Smooth muscle cell (in vitro differentiated cells): ENCODE data around the gene DOCK9. TPM values are rescaled to one million over a fixed set of nuclear protein-coding genes. Genes with fewer than 3 reads are reported as not detected.

Experiments
- DNase-seq: peaks from one replicate; lab custom pipeline; 2025; ENCODE audit not compliant: unreplicated experiment; lab: John Stamatoyannopoulos, UW
- H2AFZ ChIP-seq: fragments of 200-600 bp; sonication (generic); 2 replicates; pipeline ENCODE4 v1.6.0; 2016; ENCODE audit warnings: antibody characterized with exemption, low read depth, mild to moderate bottlenecking
- H3F3A ChIP-seq: fragments of 200-600 bp; sonication (generic); 2 replicates; pipeline ENCODE4 v1.6.0; 2017; ENCODE audit warnings: antibody characterized with exemption, low read depth
- H3K27ac ChIP-seq: fragments of 200-600 bp; sonication (generic); 2 replicates; pipeline ENCODE4 v1.5.1; 2016; ENCODE audit warnings: low read depth, mild to moderate bottlenecking
- H3K27me3 ChIP-seq: fragments of 200-600 bp; sonication (generic); 2 replicates; pipeline ENCODE4 v1.6.1; 2016; ENCODE audit warnings: low read depth, mild to moderate bottlenecking
- H3K36me3 ChIP-seq: fragments of 200-600 bp; sonication (generic); 2 replicates; pipeline ENCODE4 v1.5.1; 2016; ENCODE audit warnings: low read depth
- H3K4me1 ChIP-seq: fragments of 200-600 bp; sonication (generic); 2 replicates; pipeline ENCODE4 v1.5.1; 2016; ENCODE audit warnings: low read depth
- H3K4me2 ChIP-seq: fragments of 200-600 bp; sonication (generic); 2 replicates; pipeline ENCODE4 v1.6.0; 2016; ENCODE audit warnings: mild to moderate bottlenecking
- H3K4me3 ChIP-seq: fragments of 200-600 bp; sonication (generic); 2 replicates; pipeline ENCODE4 v1.5.1; 2016; ENCODE audit warnings: mild to moderate bottlenecking
- H3K79me2 ChIP-seq: fragments of 200-600 bp; sonication (generic); 2 replicates; pipeline ENCODE4 v1.6.0; 2016; ENCODE audit warnings: low read depth, mild to moderate bottlenecking
- H3K9ac ChIP-seq: fragments of 200-600 bp; sonication (generic); 2 replicates; pipeline ENCODE4 v1.6.0; 2016; ENCODE audit warnings: low read depth
- H3K9me3 ChIP-seq: fragments of 200-600 bp; sonication (generic); replicated peaks from 2 replicates; pipeline ENCODE4 v1.5.1; 2016; ENCODE audit warnings: low read depth
- H4K20me1 ChIP-seq: fragments of 200-600 bp; sonication (generic); 2 replicates; pipeline ENCODE4 v1.6.0; 2016; ENCODE audit warnings: low read depth
- WGBS: methylation state at CpG from one replicate; pipeline ENCODE4 v1.1.7; 2016; ENCODE audit warnings: low lambda C conversion rate; 5-methylcytosine and 5-hydroxymethylcytosine counted together
- polyA plus RNA-seq: library from polyadenylated mRNA; unstranded; fragments of >200 nt; fragmentation: Nextera tagmentation; extraction: Ambion mirVana; gene quantifications from 2 replicates; pipeline ENCODE4 v1.2.1, GENCODE V29; 2016
- total RNA-seq: library from RNA; depleted of rRNA; stranded (reverse); fragments of >200 nt; gene quantifications from 2 replicates; pipeline ENCODE4 v1.2.3, GENCODE V29; 2014
- TF ChIP-seq, protein P1 (sequence below): fragments of 200-600 bp; sonication (generic); IDR thresholded peaks from 2 replicates; pipeline ENCODE4 v1.5.1; 2017; ENCODE audit warnings: borderline replicate concordance, mild to moderate bottlenecking, antibody characterized with exemption; ENCODE audit not compliant: insufficient read depth, poor library complexity, severe bottlenecking

DOCK9 gene
- total and polyA plus RNA-seq, 2 experiments from 2014 or later = 5.7 to 25.1 TPM

DNA sequence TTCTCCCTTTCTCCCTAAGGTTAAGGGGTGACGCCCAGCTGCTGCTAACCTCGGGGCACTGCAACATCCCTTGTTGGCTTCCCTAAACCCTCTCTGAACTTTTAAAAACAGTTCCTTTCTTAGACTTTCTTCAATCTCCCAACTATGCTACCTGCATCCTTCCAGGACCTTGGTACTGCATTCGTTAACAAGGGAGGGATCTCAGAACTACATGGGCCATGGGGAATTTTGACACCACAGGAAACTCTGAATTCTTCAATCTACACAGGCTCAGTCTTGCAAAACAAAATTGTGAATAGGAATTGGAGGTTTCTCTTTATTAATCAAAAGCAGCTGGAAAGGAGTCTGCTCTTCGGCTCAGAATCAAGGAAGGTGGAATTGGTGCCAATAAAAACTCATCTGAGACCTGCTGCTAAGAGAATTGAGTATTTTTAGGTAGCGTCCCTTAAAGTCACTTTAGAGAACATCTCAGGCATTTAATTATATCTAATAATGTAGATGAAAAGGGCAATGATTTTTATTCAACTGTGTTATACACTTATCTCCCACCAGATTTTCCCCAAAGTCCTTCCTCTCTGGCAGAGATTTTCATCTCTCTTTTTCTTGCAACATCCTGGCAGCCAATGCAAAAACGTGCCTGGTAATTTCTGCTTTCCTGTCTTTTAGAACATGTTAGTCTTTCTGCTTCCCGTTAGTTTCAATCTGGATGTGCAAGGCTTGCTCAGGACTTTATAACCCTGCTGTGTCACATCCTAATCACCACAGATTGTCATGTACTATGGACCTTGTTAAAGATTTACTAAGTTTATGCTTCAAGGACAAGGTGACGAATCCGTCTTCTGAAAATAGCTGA lies 156.3 kb downstream of the DOCK9 start:
- Histone ChIP-seq H3K27ac (peak overlapping the region; percentile 1), H3K4me1 (peaks cover 22% of the 10 kb centered on the region), H4K20me1 (no peaks in the 10 kb centered on the region), H3K79me2 (no peaks in the 10 kb centered on the region), H3K4me2 (no peak overlapping the region), H3F3A (no peaks in the 10 kb centered on the region), H3K36me3 (no peaks in the 10 kb centered on the region), H2AFZ (no peak overlapping the region), H3K9me3 (no peaks in the 10 kb centered on the region), H3K9ac (no peak overlapping the region), H3K27me3 (no peaks in the 10 kb centered on the region), H3K4me3 (no peak overlapping the region)
- no peak for DNase-seq
- TF ChIP-seq, protein P1, sequence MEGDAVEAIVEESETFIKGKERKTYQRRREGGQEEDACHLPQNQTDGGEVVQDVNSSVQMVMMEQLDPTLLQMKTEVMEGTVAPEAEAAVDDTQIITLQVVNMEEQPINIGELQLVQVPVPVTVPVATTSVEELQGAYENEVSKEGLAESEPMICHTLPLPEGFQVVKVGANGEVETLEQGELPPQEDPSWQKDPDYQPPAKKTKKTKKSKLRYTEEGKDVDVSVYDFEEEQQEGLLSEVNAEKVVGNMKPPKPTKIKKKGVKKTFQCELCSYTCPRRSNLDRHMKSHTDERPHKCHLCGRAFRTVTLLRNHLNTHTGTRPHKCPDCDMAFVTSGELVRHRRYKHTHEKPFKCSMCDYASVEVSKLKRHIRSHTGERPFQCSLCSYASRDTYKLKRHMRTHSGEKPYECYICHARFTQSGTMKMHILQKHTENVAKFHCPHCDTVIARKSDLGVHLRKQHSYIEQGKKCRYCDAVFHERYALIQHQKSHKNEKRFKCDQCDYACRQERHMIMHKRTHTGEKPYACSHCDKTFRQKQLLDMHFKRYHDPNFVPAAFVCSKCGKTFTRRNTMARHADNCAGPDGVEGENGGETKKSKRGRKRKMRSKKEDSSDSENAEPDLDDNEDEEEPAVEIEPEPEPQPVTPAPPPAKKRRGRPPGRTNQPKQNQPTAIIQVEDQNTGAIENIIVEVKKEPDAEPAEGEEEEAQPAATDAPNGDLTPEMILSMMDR = no peak
- WGBS = 62% methylated on average over 9 of the region's 9 CpGs

DNA sequence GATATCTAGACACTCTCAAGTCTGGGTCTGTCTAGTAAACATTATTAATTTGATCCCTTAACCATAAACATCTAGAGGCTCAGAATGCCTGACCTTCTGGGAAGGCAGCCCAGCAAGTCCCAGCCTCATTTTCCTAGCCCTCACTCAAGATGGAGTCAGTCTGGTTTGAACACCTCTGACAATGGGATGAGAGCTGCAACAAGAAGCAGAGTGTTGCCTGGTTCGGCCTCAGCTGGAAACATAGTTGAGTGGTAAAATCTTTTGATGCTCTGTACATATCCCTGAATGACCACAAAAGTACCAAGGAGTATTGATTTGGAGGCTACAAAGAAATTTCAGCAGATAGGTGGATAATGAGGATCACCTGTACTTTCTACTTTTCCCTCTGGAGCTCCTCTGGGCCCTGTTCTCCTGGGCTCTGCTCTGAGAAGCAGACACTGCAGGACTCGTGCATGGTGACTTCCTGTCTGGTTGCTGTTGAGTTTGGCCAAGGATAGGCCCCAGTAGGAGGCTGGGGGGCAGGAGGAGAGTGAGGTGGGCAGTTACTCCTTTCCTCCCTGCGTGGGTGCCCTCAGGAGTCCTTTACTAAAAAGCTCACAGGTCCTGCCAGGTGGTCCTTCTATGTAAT lies 157.0 kb downstream of the DOCK9 start:
- DNase-seq = no peak
- H2AFZ ChIP-seq = no peak overlapping the region
- peaks cover 14% of the 10 kb centered on the region for H3K4me1 ChIP-seq
- H4K20me1 ChIP-seq = no peaks in the 10 kb centered on the region
- no peaks in the 10 kb centered on the region for H3K79me2 ChIP-seq
- H3K9ac ChIP-seq = no peak overlapping the region
- 73% methylated on average over 3 of the region's 3 CpGs for WGBS
- H3K9me3 ChIP-seq = no peaks in the 10 kb centered on the region
- no peak overlapping the region for H3K27ac ChIP-seq
- no peaks in the 10 kb centered on the region for H3K27me3 ChIP-seq
- no peak overlapping the region for H3K4me2 ChIP-seq
- H3K4me3 ChIP-seq = no peak overlapping the region
- TF ChIP-seq, protein P1 = no peak
- no peaks in the 10 kb centered on the region for H3F3A ChIP-seq
- H3K36me3 ChIP-seq = no peaks in the 10 kb centered on the region

DNA sequence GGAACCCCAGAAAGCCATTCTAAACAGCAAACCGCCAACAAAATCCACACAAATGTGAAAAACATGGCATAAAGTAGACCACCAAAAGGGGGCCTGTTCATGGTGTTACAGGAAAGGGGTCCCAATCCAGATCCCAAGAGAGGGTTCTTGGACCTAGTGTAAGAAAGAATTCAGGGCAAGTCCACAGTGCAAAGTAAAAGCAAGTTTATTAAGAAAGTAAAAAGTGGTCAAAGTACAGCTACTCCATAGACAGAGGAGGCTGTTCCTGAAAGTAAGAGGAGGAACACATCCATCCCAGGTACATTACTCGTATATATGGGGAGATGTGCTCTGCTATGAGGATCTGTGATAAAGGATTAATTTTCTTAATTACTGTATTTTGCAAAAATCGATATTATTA lies 157.6 kb downstream of the DOCK9 start:
- TF ChIP-seq, protein P1 = no peak
- WGBS = 95% methylated on average over 3 of the region's 3 CpGs
- H3F3A ChIP-seq = no peaks in the 10 kb centered on the region
- H3K27me3 ChIP-seq = no peaks in the 10 kb centered on the region
- H3K36me3 ChIP-seq = no peaks in the 10 kb centered on the region
- no peak overlapping the region for H3K4me2 ChIP-seq
- H3K79me2 ChIP-seq = no peaks in the 10 kb centered on the region
- H3K27ac ChIP-seq = no peak overlapping the region
- H2AFZ ChIP-seq = no peak overlapping the region
- H3K9ac ChIP-seq = no peak overlapping the region
- H3K4me1 ChIP-seq = peaks cover 10% of the 10 kb centered on the region
- no peak overlapping the region for H3K4me3 ChIP-seq
- H4K20me1 ChIP-seq = no peaks in the 10 kb centered on the region
- no peak for DNase-seq
- H3K9me3 ChIP-seq = no peaks in the 10 kb centered on the region
